DND-41 (cell line): ENCODE measurements around the gene HLCS.

Experiments
- ATAC-seq: fragments of 200-7000 bp; cut with Tn5 transposase; 3 replicates; pipeline ENCODE4 v1.9.1; 2021; ENCODE audit warnings: low read depth; ENCODE audit not compliant: insufficient read depth
- DNase-seq: peaks from one replicate; pipeline ENCODE4 v3.0.0-alpha.2; 2020
- H2AFZ ChIP-seq: 2 replicates; pipeline ENCODE4 v1.6.0; 2012; ENCODE audit warnings: low read depth, low read length
- H3K27ac ChIP-seq: 2 replicates; pipeline ENCODE4 v1.5.1; 2012; ENCODE audit warnings: low read length, inconsistent platforms
- H3K27me3 ChIP-seq: fragments of 200-600 bp; sonication (generic); 2 replicates; pipeline ENCODE4 v1.6.0; 2012; ENCODE audit warnings: low read length, mild to moderate bottlenecking, inconsistent platforms; ENCODE audit not compliant: insufficient read depth, poor library complexity
- H3K36me3 ChIP-seq: 2 replicates; pipeline ENCODE4 v1.5.1; 2012; ENCODE audit warnings: low read length, inconsistent platforms; ENCODE audit not compliant: insufficient read depth
- H3K4me1 ChIP-seq: 2 replicates; pipeline ENCODE4 v1.5.1; 2012; ENCODE audit warnings: mild to moderate bottlenecking, low read length; ENCODE audit not compliant: insufficient read depth
- H3K4me2 ChIP-seq: 2 replicates; pipeline ENCODE4 v1.6.0; 2012; ENCODE audit warnings: mild to moderate bottlenecking, moderate library complexity, low read length, inconsistent platforms; ENCODE audit not compliant: insufficient read depth
- H3K4me3 ChIP-seq, 2 experiments: fragments of 200-600 bp in 1 of 2; shearing (Covaris generic) in 1 of 2; 2 replicates each; pipeline ENCODE4 v1.5.1; 2012 to 2016; ENCODE audit warnings: inconsistent platforms in 2 of 2, low read length in 2 of 2, mild to moderate bottlenecking in 2 of 2, low read depth in 1 of 2, moderate library complexity in 1 of 2
- H3K79me2 ChIP-seq: 2 replicates; pipeline ENCODE4 v1.6.0; 2012; ENCODE audit warnings: low read length, inconsistent platforms; ENCODE audit not compliant: insufficient read depth
- H3K9ac ChIP-seq: 2 replicates; pipeline ENCODE4 v1.6.0; 2012; ENCODE audit warnings: low read depth, mild to moderate bottlenecking, inconsistent platforms, low read length, moderate library complexity
- H3K9me3 ChIP-seq: 2 replicates; pipeline ENCODE4 v1.5.1; 2012; ENCODE audit warnings: low read length, moderate library complexity, mild to moderate bottlenecking, inconsistent platforms; ENCODE audit not compliant: insufficient read depth, severe bottlenecking
- H4K20me1 ChIP-seq: 2 replicates; pipeline ENCODE4 v1.6.0; 2012; ENCODE audit warnings: low read length; ENCODE audit not compliant: insufficient read depth
- CTCF ChIP-seq: IDR thresholded peaks from 2 replicates; pipeline ENCODE4 v1.5.1; 2012; ENCODE audit warnings: borderline replicate concordance, low read length, moderate library complexity, mild to moderate bottlenecking; ENCODE audit not compliant: poor library complexity, severe bottlenecking; ENCODE audit errors: extremely low read depth
- EZH2 ChIP-seq: IDR thresholded peaks from 3 replicates; pipeline ENCODE4 v1.6.1; 2012; ENCODE audit warnings: borderline replicate concordance, low read depth, mild to moderate bottlenecking, moderate library complexity, low read length, inconsistent platforms; ENCODE audit not compliant: severe bottlenecking

Gene HLCS

GRCh38 chr21:36759348-36760083 is 207.0 kb downstream of the HLCS start:
- Histone ChIP-seq H3K27ac (no peak overlapping the region), H3K4me3 (no peak overlapping the region), H3K9ac (no peak overlapping the region), H2AFZ (no peak overlapping the region), H3K27me3 (no peaks in the 10 kb centered on the region), H3K4me2 (no peak overlapping the region), H3K4me1 (no peaks in the 10 kb centered on the region), H4K20me1 (no peaks in the 10 kb centered on the region), H3K9me3 (no peaks in the 10 kb centered on the region), H3K79me2 (no peaks in the 10 kb centered on the region), H3K36me3 (peaks cover 3% of the 10 kb centered on the region; the same call in 1 of the 2 replicates)
- TF ChIP-seq EZH2 (no peak), CTCF (no peak)
- peak; percentile 77 for ATAC-seq
- DNase-seq = peak; percentile 16

GRCh38 chr21:36757196-36757595 is 209.3 kb downstream of the HLCS start:
- no peak overlapping the region for H3K4me2 ChIP-seq
- no peaks in the 10 kb centered on the region for H3K27me3 ChIP-seq
- H3K9me3 ChIP-seq = no peaks in the 10 kb centered on the region
- H4K20me1 ChIP-seq = no peaks in the 10 kb centered on the region
- peaks cover 7% of the 10 kb centered on the region; the same call in 1 of the 2 replicates for H3K36me3 ChIP-seq
- no peak overlapping the region for H3K27ac ChIP-seq
- DNase-seq (no peak), ATAC-seq (no peak)
- no peaks in the 10 kb centered on the region for H3K79me2 ChIP-seq
- H3K4me1 ChIP-seq = no peaks in the 10 kb centered on the region
- no peak overlapping the region for H3K4me3 ChIP-seq
- no peak overlapping the region for H3K9ac ChIP-seq
- no peak overlapping the region for H2AFZ ChIP-seq
- no peak for TF ChIP-seq CTCF
- TF ChIP-seq EZH2 = no peak

- Histone ChIP-seq H3K4me1 (no peaks in the 10 kb centered on the region), H3K79me2 (no peaks in the 10 kb centered on the region), H3K9ac (no peak overlapping the region), H3K4me2 (no peak overlapping the region), H3K4me3 (no peak overlapping the region), H3K36me3 (peaks cover 7% of the 10 kb centered on the region; the same call in 1 of the 2 replicates), H2AFZ (no peak overlapping the region), H3K27ac (no peak overlapping the region), H4K20me1 (no peaks in the 10 kb centered on the region), H3K9me3 (no peaks in the 10 kb centered on the region), H3K27me3 (no peaks in the 10 kb centered on the region)
- no peak for TF ChIP-seq EZH2
- no peak for TF ChIP-seq CTCF
- no peak for ATAC-seq
- DNase-seq = no peak
These were observed 209.9 kb downstream of the HLCS start for GRCh38 chr21:36756527-36756926.
